ENCODE measurements around the gene VRK3.

The VRK3 gene

DNA sequence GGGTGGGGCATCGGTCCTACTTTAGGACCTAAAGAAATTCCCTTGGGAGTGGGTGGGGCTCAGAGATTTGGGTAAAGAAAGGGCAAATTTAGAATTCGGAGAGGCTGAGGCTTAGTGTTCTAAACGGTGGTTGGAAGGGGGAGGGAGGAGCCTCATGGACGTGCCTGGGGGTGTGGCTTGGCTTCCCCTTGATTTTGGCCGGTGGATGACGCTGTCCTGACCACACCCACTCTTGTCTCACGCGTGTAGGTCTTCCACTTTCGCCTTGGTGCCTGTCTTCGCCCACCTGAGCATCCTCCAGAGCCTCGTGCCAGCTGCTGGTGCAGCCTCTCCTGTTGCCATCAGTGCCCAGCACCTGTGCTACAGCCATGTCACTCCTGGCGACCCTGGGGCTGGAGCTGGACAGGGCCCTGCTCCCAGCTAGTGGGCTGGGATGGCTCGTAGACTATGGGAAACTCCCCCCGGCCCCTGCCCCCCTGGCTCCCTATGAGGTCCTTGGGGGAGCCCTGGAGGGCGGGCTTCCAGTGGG lies 94.6 kb downstream of the VRK3 start:
- DNase-seq (ENCODE audit: low spot score): no peak

DNA sequence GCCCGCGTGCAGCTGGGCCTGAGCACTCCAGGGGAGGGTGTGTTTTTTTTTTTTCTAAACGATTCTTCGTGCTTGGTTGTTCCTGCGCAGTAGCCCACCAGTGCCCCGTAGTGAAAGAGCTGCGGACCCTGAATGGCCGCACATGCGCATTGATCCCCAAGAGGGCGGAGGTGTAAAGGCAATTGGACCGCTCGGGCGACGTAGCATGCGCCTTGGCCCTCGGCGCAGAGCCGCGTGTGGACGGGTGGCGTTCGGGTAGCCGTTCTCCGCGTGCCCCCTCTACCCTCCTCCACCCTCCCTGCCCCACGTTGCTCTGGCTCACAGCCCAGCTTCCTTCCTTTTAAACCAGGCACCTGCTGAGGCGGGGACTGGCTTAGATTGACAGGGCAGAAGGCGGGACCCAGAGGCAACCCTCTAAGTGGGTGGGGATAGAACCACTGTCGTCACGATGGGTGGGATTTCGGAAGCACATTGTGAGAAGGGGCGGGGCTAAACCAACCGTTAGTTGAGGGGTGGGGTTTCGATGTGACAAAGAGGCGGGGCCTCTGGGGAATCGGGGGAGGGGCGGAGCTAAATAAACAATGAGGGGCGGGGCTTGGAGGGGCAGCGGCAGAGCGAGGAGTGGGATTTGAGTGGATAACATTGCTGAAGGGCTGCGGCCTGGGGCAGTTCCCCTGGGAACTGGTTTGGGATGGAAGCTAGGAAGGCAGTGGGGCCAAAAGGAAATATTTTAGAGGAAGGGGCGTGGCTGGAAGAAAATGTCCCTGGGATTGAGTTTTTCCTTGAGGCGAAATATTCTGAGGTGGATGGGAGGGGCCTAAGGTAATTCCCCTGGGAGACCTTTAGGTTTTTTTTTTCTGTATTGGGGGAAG lies 95.3 kb downstream of the VRK3 start:
- DNase-seq (ENCODE audit: low spot score): peak; percentile 99

DNA sequence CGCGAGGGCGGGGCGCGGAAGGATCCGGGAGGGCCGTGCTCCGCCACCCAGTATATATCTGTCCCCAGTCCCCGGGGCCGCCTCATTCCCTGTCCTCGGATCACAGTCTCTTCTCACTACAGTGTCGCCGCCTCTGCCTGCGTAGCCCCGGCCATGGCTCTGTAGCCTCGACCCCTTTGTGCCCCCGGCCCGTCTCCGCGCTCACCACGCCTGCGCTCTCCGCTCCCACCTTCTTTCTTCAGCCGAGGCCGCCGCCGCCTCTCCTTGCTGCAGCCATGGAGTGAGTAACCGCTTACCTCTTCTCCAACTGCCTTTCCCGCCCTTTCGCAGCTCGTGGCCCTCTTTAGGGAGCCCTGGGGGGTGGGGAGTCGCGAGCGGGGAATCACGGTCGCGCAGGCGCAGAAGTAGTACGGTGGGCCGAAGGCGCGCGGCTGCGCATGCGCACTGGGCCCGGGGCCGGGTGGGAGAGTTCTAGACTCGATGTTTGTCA lies 96.0 kb downstream of the VRK3 start, which contains the start of the genes ATF5 and NUP62:
Gene ATF5 (plus strand): TSS at position 85 of the 490 bp plus-strand sequence. CDS start 1,646 bp downstream, outside the sequence.
Gene NUP62 (minus strand): TSS at position 384 of the 490 bp plus-strand sequence. CDS start 19,697 bp downstream, outside the sequence.
- DNase-seq (ENCODE audit: low spot score): peak; percentile 93

DNA sequence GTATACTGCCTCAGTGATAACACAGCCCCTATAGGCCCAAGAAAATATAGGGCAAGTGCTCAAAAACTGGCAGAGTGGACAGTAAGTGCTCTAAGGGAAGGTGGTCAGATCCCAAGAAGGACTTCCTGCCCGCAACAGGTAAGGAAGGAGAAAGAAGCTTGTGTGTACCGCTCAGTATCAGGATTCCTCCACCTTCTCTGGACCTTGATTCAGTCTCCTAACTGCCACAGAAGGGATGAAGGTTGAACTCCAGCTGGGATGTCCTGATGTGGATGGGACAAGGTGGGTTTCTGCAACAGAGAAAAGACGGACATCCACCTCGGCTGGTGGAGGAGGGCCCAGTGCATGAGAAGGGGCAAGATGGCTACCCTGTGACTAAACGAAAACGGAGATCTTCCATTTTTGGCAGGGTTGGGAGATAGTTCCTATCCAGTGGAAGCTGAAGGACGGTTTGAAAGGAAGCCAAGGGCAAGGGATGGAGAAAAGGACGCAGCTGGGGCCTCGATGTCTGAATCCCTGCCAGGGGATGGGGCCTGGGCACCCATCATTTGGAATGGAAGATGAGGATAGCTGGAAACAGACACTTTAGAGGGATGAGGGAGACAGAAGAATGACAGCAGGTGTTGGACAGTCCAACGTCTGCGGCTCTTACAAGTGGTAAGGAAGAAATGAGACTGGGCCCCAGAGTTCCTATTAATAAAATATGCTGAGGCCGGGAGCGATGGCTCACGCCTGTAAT lies 97.5 kb downstream of the VRK3 start:
- no peak for DNase-seq (ENCODE audit: low spot score)

DNA sequence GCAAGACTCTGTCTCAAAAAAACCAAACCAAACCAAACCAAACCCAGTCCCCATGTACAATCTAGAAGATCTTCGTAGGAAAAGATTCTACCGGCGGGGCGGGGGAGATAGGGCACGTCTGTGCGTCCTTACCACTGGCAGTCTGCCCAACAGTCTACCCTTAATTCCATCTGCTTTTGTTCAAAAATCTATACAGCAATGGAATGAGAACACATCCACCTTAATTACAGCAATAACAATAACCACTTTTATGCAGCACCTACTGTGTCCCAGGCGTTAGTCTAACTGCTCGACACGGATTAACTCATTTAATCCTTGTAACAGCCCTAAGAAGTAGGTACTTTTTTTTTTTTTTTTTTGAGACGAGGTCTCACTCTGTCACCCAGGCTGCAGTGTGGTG lies 98.7 kb downstream of the VRK3 start:
- DNase-seq (ENCODE audit: low spot score): no peak
